ENCODE data around the gene ARFIP1. TPM values are rescaled to one million over a fixed set of nuclear protein-coding genes. Genes with fewer than 3 reads are reported as not detected.

The ARFIP1 gene
- total RNA-seq, 6 experiments from 2014 or later: 34.8 to 44.3 (median 37.7) TPM

DNA sequence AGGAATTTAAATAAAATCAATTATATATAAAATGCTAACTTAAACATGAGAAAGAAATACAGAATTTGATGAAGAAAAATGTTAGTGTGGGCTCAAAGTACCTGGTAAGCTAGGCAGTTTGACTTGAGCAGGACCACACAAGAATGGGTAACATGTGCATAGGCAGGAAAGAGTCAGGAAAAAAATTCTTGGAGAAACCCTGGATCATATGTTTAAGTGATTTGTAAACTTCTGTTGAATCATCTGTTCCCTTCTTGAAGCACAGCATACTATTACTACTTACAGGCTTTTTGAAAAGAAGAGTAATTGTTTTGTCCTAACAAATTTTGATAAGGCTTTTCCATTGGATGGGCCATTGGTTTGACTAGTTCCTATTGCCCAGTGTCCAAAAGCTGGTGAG is 118.9 kb downstream of the ARFIP1 start:
- Mint-ChIP-seq H3K27me3 (ENCODE audit: insufficient read depth) (no peaks in the 10 kb centered on the region; the same call in 1 of the 2 replicates), H3K4me1 (ENCODE audit: low read depth) (peaks cover 20% of the 10 kb centered on the region), H3K27ac (no peak overlapping the region), H3K4me3 (no peak overlapping the region), H3K9me3 (no peaks in the 10 kb centered on the region), H3K36me3 (ENCODE audit: low read depth) (peaks cover 10% of the 10 kb centered on the region)
- TF ChIP-seq CTCF (IDR thresholded peaks at IDR 0.05): no peak
- no peak for DNase-seq

DNA sequence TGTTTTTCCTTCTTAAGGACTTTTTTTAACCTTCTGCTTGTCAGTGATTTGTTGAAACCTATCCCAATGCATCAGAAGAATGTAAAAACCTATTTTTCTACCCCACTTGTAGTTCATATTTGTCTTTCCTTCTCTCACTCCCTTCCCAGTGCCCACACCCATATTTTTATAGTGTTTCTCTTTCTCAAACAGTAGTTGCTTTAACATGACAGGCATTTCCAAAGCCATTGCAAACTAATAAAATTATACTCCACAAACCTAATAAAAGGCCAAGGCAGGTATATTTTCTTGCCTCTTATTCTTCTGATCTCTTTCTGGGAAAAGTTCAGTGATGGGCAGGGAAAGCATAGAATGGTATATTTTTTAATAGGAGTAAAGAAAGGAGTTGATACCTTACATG is 120.6 kb downstream of the ARFIP1 start:
- peaks cover 11% of the 10 kb centered on the region for H3K36me3 Mint-ChIP-seq (ENCODE audit: low read depth)

DNA sequence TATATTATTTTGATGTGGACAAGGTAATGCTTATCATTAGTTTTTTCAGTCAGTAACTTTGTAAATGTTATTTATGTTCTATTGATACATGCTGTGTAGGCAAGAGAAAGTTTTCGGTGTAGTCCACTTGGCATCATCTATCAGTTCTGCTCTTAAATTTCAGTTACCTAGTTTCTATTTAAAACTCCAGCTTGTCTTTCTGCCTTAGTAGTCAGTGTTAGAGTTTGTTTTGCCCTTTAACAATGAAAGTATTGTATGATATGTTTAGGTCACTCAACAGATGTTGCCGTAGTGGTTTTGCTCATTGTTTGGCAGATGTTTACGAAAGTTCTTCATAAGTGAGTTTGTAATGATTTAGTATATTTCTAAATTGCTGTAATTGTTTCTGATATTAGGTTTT is 121.5 kb downstream of the ARFIP1 start:
- Mint-ChIP-seq H3K9me3 (no peaks in the 10 kb centered on the region), H3K36me3 (ENCODE audit: low read depth) (peaks cover 13% of the 10 kb centered on the region), H3K4me3 (no peak overlapping the region), H3K27me3 (ENCODE audit: insufficient read depth) (no peaks in the 10 kb centered on the region; the same call in 1 of the 2 replicates), H3K4me1 (ENCODE audit: low read depth) (peaks cover 9% of the 10 kb centered on the region; the same call in 1 of the 2 replicates), H3K27ac (no peak overlapping the region)
- DNase-seq: no peak
- no peak for TF ChIP-seq CTCF (IDR thresholded peaks at IDR 0.05)

More for the DNA sequence above, 120.6 kb downstream of the ARFIP1 start:
- Mint-ChIP-seq H3K27me3 (ENCODE audit: insufficient read depth) (no peaks in the 10 kb centered on the region; the same call in 1 of the 2 replicates), H3K4me3 (no peak overlapping the region), H3K9me3 (no peaks in the 10 kb centered on the region), H3K4me1 (ENCODE audit: low read depth) (peaks cover 9% of the 10 kb centered on the region; the same call in 1 of the 2 replicates), H3K27ac (no peak overlapping the region)
- no peak for TF ChIP-seq CTCF (IDR thresholded peaks at IDR 0.05)
- no peak for DNase-seq

DNA sequence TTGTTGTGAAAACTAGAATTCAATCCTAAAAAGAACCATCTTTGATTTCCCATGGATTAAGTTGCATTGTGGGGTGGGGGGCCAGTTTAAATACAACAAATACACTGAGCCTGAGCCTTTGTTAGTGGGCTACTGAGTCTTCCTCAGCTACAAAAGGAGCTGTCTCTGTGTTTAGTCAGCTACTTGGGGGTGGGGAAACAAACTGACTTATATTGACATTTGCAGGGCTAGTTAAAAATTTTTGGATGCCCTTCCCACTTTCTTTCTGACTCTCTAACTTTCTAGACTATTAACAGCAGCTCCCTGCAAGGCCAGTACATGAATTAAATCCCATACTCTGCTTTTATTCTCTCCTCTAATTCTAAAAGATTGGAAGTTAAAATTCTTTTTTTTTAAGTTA is 123.9 kb downstream of the ARFIP1 start:
- DNase-seq: no peak
- no peaks in the 10 kb centered on the region; the same call in 1 of the 2 replicates for H3K27me3 Mint-ChIP-seq (ENCODE audit: insufficient read depth)
- peaks cover 16% of the 10 kb centered on the region for H3K36me3 Mint-ChIP-seq (ENCODE audit: low read depth)
- TF ChIP-seq CTCF (IDR thresholded peaks at IDR 0.05): no peak
- H3K4me3 Mint-ChIP-seq: no peak overlapping the region
- H3K4me1 Mint-ChIP-seq (ENCODE audit: low read depth): no peaks in the 10 kb centered on the region
- H3K27ac Mint-ChIP-seq: no peak overlapping the region
- no peaks in the 10 kb centered on the region for H3K9me3 Mint-ChIP-seq

DNA sequence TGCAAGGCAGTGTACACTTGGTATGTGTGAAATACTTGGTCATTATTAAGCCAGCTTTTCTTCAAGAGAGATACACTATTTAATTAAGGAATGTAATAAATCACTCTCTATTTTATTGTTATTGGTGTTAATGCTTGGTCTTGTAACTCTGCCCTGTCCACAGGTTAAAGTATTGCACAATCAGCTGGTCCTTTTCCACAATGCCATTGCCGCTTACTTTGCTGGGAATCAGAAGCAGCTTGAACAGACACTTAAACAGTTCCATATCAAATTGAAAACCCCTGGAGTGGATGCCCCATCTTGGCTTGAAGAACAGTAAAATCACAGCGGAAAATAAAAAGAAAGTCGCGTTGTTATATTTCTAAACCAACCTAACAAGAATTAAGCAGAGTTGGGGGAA is 130.1 kb downstream of the ARFIP1 start:
- H3K36me3 Mint-ChIP-seq (ENCODE audit: low read depth): peaks cover 11% of the 10 kb centered on the region
- no peaks in the 10 kb centered on the region for H3K27me3 Mint-ChIP-seq (ENCODE audit: insufficient read depth)
- H3K4me1 Mint-ChIP-seq (ENCODE audit: low read depth): no peaks in the 10 kb centered on the region
- TF ChIP-seq CTCF (IDR thresholded peaks at IDR 0.05): no peak
- no peak for DNase-seq
- H3K4me3 Mint-ChIP-seq: no peak overlapping the region
- no peak overlapping the region for H3K27ac Mint-ChIP-seq
- H3K9me3 Mint-ChIP-seq: no peaks in the 10 kb centered on the region

- no peak for DNase-seq
- H3K9me3 Mint-ChIP-seq: no peaks in the 10 kb centered on the region
- H3K4me1 Mint-ChIP-seq (ENCODE audit: low read depth): no peaks in the 10 kb centered on the region
- H3K27me3 Mint-ChIP-seq (ENCODE audit: insufficient read depth): no peaks in the 10 kb centered on the region
- H3K4me3 Mint-ChIP-seq: no peak overlapping the region
- no peak for TF ChIP-seq CTCF (IDR thresholded peaks at IDR 0.05)
- H3K27ac Mint-ChIP-seq: no peak overlapping the region
- peaks cover 11% of the 10 kb centered on the region for H3K36me3 Mint-ChIP-seq (ENCODE audit: low read depth)
Observed at GRCh38 chr4:152910521-152910920, 130.8 kb downstream of the ARFIP1 start.
